ENCODE results near the gene RNF157. TPM values are rescaled to one million over a fixed set of nuclear protein-coding genes. Genes with fewer than 3 reads are reported as not detected.

Gene RNF157
- total and polyA plus RNA-seq, 2 experiments from 2014 or later = 5.0 to 8.6 TPM

GRCh38 chr17:76239538-76240274, 587 bp downstream of the RNF157 start:
- no peak for DNase-seq (ENCODE audit: low spot score)
- peak overlapping the region; percentile 52 for H3K27ac ChIP-seq
- H3K36me3 ChIP-seq (replicated peaks; ENCODE audit: insufficient read depth, low read depth) = no peaks in the 10 kb centered on the region
- H3K79me2 ChIP-seq = peaks cover 5% of the 10 kb centered on the region
- peak overlapping the region; percentile 94 for H3K4me2 ChIP-seq
- H2AFZ ChIP-seq = peak overlapping the region; percentile 53
- no peaks in the 10 kb centered on the region for H4K20me1 ChIP-seq (ENCODE audit: insufficient read depth, poor library complexity, severe bottlenecking)
- TF ChIP-seq, protein P1, sequence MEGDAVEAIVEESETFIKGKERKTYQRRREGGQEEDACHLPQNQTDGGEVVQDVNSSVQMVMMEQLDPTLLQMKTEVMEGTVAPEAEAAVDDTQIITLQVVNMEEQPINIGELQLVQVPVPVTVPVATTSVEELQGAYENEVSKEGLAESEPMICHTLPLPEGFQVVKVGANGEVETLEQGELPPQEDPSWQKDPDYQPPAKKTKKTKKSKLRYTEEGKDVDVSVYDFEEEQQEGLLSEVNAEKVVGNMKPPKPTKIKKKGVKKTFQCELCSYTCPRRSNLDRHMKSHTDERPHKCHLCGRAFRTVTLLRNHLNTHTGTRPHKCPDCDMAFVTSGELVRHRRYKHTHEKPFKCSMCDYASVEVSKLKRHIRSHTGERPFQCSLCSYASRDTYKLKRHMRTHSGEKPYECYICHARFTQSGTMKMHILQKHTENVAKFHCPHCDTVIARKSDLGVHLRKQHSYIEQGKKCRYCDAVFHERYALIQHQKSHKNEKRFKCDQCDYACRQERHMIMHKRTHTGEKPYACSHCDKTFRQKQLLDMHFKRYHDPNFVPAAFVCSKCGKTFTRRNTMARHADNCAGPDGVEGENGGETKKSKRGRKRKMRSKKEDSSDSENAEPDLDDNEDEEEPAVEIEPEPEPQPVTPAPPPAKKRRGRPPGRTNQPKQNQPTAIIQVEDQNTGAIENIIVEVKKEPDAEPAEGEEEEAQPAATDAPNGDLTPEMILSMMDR (IDR thresholded peaks at IDR 0.05; ENCODE audit: poor library complexity) = no peak
- TF ChIP-seq EZH2 (IDR thresholded peaks at IDR 0.05; ENCODE audit: borderline replicate concordance) = no peak
- no peak for TF ChIP-seq EZH2phosphoT487 (IDR thresholded peaks at IDR 0.05; ENCODE audit: low read depth, severe bottlenecking, unreplicated experiment)
- H3K9me2 ChIP-seq (replicated peaks; ENCODE audit: insufficient read depth) = no peaks in the 10 kb centered on the region
- 8% methylated on average over 40 of the region's 75 CpGs for WGBS (ENCODE audit: low lambda C conversion rate, missing lambda C conversion rate)
- H3K27me3 ChIP-seq = peaks cover 8% of the 10 kb centered on the region
- peaks cover 10% of the 10 kb centered on the region for H3K4me1 ChIP-seq (ENCODE audit: insufficient read depth)
- H3K4me3 ChIP-seq = peak overlapping the region; percentile 42
- no peaks in the 10 kb centered on the region for H3K9me3 ChIP-seq (ENCODE audit: low read depth)

DNA sequence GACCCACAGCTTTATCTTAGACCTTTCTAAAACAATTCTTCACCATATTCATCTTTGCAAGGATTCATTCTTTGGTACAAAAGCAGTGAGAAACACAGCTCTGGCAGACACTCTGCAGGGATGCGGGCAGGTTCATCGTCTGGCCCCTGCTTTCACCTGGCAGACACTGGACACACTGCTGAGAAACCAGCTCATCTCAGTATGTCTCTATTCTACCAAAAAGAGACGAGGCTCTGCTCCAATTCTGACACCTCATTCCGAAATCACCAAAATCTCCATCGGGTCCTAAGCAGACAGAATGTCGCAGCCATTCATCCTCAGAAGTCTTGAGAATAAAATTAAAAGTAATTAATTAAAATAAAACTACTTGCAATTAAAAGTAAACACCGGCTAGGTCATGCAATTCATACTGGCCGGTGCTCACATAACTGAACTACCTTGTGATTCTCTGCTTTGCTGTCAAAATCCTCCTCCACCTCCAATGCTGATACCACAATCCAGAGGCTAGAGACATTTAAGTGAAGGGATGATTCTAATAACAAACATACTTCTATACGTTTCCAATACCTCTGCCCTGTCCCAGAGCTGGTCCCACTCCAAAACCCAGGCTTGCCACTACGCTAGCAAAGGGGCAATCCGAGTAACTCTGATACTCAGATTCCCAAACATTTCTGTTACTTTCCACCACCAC, 1.3 kb downstream of the RNF157 start:
- DNase-seq (ENCODE audit: low spot score) = no peak
- Histone ChIP-seq H3K4me1 (ENCODE audit: insufficient read depth) (peaks cover 10% of the 10 kb centered on the region), H3K79me2 (peaks cover 5% of the 10 kb centered on the region), H3K27me3 (peaks cover 8% of the 10 kb centered on the region), H3K36me3 (replicated peaks; ENCODE audit: insufficient read depth, low read depth) (no peaks in the 10 kb centered on the region), H2AFZ (no peak overlapping the region), H3K9me3 (ENCODE audit: low read depth) (no peaks in the 10 kb centered on the region), H3K9me2 (replicated peaks; ENCODE audit: insufficient read depth) (no peaks in the 10 kb centered on the region), H4K20me1 (ENCODE audit: insufficient read depth, poor library complexity, severe bottlenecking) (no peaks in the 10 kb centered on the region), H3K4me3 (no peak overlapping the region), H3K4me2 (peak overlapping the region; percentile 94), H3K27ac (peak overlapping the region; percentile 52)
- WGBS (ENCODE audit: low lambda C conversion rate, missing lambda C conversion rate) = 76% methylated on average over 11 of the region's 11 CpGs
- TF ChIP-seq EZH2phosphoT487 (IDR thresholded peaks at IDR 0.05; ENCODE audit: low read depth, severe bottlenecking, unreplicated experiment) (no peak), EZH2 (IDR thresholded peaks at IDR 0.05; ENCODE audit: borderline replicate concordance) (no peak)
- TF ChIP-seq, protein P1 (IDR thresholded peaks at IDR 0.05; ENCODE audit: poor library complexity) = no peak

DNA sequence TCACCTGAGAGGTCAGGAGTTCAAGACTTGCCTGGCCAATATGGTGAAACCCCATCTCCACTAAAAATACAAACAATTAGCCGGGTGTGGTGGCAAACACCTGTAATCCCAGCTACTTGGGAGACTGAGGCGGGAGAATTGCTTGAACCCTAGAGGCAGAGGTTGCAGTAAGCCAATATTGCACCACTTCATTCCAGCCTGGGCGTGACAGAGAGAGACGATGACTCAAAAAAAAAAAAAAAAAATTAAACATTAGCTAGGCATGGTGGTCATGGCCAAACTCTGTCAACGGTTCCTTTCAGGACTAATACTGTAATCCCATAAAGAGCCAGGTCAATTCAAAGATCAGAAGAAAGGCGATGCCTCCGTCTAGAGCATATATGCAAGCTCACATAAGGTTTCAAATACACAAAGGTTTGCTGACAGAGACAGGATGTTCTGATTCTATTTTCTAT, 2.4 kb downstream of the RNF157 start:
- Histone ChIP-seq H3K27ac (peak overlapping the region; percentile 27), H3K4me1 (ENCODE audit: insufficient read depth) (peaks cover 10% of the 10 kb centered on the region), H3K9me3 (ENCODE audit: low read depth) (no peaks in the 10 kb centered on the region), H2AFZ (no peak overlapping the region), H3K9me2 (replicated peaks; ENCODE audit: insufficient read depth) (no peaks in the 10 kb centered on the region), H3K79me2 (peaks cover 5% of the 10 kb centered on the region), H3K36me3 (replicated peaks; ENCODE audit: insufficient read depth, low read depth) (no peaks in the 10 kb centered on the region), H3K27me3 (peaks cover 5% of the 10 kb centered on the region), H3K4me2 (peak overlapping the region; percentile 94), H3K4me3 (no peak overlapping the region), H4K20me1 (ENCODE audit: insufficient read depth, poor library complexity, severe bottlenecking) (no peaks in the 10 kb centered on the region)
- no peak for TF ChIP-seq EZH2 (IDR thresholded peaks at IDR 0.05; ENCODE audit: borderline replicate concordance)
- TF ChIP-seq, protein P1 (IDR thresholded peaks at IDR 0.05; ENCODE audit: poor library complexity) = no peak
- DNase-seq (ENCODE audit: low spot score) = peak; percentile 42
- WGBS (ENCODE audit: low lambda C conversion rate, missing lambda C conversion rate) = 62% methylated on average over 7 of the region's 7 CpGs

Measured in hepatocyte (in vitro differentiated cells).